ENCODE results near the gene PFDN1.

DNA sequence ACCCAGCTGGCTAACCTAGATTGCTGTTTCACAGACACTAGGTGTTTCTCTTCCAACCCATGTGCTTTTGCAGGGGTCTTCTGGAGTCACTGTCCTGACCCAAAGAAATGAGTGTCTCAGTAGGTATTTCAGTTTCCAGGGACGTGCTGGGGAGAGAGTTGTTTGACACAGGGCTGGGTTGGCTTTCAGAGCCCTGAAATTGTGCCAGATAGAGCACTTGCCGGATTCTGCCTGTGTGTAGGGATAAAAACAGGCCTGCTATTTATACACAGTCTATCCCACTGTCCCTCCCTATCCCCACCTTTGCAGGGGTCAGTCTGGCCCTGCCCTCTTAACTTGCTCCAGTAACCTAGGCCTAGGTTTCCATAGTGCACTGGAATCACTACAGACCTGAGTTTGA lies 44.5 kb upstream of the PFDN1 start:
- TF ChIP-seq SP1 (IDR thresholded peaks at IDR 0.05) (no peak), TAF1 (conservative IDR thresholded peaks at IDR 0.05) (no peak)
- TF ChIP-seq, protein P1, sequence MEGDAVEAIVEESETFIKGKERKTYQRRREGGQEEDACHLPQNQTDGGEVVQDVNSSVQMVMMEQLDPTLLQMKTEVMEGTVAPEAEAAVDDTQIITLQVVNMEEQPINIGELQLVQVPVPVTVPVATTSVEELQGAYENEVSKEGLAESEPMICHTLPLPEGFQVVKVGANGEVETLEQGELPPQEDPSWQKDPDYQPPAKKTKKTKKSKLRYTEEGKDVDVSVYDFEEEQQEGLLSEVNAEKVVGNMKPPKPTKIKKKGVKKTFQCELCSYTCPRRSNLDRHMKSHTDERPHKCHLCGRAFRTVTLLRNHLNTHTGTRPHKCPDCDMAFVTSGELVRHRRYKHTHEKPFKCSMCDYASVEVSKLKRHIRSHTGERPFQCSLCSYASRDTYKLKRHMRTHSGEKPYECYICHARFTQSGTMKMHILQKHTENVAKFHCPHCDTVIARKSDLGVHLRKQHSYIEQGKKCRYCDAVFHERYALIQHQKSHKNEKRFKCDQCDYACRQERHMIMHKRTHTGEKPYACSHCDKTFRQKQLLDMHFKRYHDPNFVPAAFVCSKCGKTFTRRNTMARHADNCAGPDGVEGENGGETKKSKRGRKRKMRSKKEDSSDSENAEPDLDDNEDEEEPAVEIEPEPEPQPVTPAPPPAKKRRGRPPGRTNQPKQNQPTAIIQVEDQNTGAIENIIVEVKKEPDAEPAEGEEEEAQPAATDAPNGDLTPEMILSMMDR (IDR thresholded peaks at IDR 0.05; ENCODE audit: low read depth, low read length, missing input control), result no peak
- TF ChIP-seq, protein P2, sequence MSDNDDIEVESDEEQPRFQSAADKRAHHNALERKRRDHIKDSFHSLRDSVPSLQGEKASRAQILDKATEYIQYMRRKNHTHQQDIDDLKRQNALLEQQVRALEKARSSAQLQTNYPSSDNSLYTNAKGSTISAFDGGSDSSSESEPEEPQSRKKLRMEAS (IDR thresholded peaks at IDR 0.05), result no peak
- TF ChIP-seq, protein P3, sequence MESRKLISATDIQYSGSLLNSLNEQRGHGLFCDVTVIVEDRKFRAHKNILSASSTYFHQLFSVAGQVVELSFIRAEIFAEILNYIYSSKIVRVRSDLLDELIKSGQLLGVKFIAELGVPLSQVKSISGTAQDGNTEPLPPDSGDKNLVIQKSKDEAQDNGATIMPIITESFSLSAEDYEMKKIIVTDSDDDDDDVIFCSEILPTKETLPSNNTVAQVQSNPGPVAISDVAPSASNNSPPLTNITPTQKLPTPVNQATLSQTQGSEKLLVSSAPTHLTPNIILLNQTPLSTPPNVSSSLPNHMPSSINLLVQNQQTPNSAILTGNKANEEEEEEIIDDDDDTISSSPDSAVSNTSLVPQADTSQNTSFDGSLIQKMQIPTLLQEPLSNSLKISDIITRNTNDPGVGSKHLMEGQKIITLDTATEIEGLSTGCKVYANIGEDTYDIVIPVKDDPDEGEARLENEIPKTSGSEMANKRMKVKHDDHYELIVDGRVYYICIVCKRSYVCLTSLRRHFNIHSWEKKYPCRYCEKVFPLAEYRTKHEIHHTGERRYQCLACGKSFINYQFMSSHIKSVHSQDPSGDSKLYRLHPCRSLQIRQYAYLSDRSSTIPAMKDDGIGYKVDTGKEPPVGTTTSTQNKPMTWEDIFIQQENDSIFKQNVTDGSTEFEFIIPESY (IDR thresholded peaks at IDR 0.05), result no peak
